Duodenal mucosa (tissue), 2 donors: ENCODE measurements around the gene KRTAP9-1.
"Not testable (repeated sequence)": the region's sequence is repeated elsewhere in the genome, so short reads cannot be mapped to it uniquely, and the experiment has no call there.

Experiments
- H3K27ac ChIP-seq: one replicate; pipeline ENCODE4 v1.7.0; 2013; ENCODE audit warnings: low read depth, low read length
- H3K27me3 ChIP-seq, 2 donors: one replicate each; pipeline ENCODE4 v1.7.0; 2013; ENCODE audit warnings: low read length in 2 of 2, control low read depth in 1 of 2; ENCODE audit not compliant: insufficient read depth in 2 of 2, control insufficient read depth in 1 of 2
- H3K36me3 ChIP-seq, 2 donors: one replicate each; pipeline ENCODE4 v1.7.0; 2013; ENCODE audit warnings: low read length in 2 of 2, control low read depth in 1 of 2; ENCODE audit not compliant: insufficient read depth in 2 of 2, control insufficient read depth in 1 of 2
- H3K4me1 ChIP-seq, 2 donors: one replicate each; pipeline ENCODE4 v1.7.0; 2013; ENCODE audit warnings: low read length in 2 of 2, control low read depth in 1 of 2; ENCODE audit not compliant: insufficient read depth in 2 of 2, control insufficient read depth in 1 of 2
- H3K4me3 ChIP-seq, 2 donors: one replicate each; pipeline ENCODE4 v1.7.0; 2013; ENCODE audit warnings: low read length in 2 of 2, low read depth in 1 of 2
- H3K9ac ChIP-seq, 2 donors: one replicate each; pipeline ENCODE4 v1.7.0; 2013; ENCODE audit warnings: low read length in 2 of 2, low read depth in 1 of 2
- H3K9me3 ChIP-seq, 2 donors: one replicate each; pipeline ENCODE4 v1.7.0; 2013; ENCODE audit warnings: low read length in 2 of 2, control low read depth in 1 of 2; ENCODE audit not compliant: control insufficient read depth in 1 of 2

KRTAP9-1 gene

DNA sequence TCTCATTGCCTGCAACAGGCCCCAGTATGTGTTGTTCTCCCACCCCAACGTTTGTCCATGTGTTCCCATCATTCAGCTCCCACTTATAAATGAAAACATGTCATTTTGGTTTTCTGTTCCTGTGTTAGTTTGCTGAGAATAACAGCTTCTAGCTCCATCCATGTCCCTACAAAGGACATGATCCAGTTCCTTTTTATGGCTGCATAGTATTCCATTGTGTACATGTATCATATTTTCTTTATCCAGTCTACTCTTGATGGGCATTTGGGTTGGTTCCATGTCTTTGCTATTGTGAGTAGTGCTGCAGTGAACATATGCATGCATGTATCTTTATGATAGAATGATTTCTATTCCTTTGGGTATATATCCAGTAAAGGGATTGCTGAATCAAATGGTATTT, 26.0 kb downstream of the KRTAP9-1 start:
- H3K9ac ChIP-seq, result no peak overlapping the region
- no peaks in the 10 kb centered on the region for H3K9me3 ChIP-seq
- peaks cover 0 to 8% of the 10 kb centered on the region in 2 donors for H3K27me3 ChIP-seq
- no peaks in the 10 kb centered on the region for H3K4me1 ChIP-seq
- H3K36me3 ChIP-seq, result no peaks in the 10 kb centered on the region
- H3K27ac ChIP-seq, result no peak overlapping the region
- no peak overlapping the region for H3K4me3 ChIP-seq

GRCh38 chr17:41223821-41224220, 34.1 kb downstream of the KRTAP9-1 start:
- Histone ChIP-seq H3K4me3 (no peak overlapping the region), H3K9me3 (no peaks in the 10 kb centered on the region), H3K27ac (no peak overlapping the region), H3K9ac (no peak overlapping the region), H3K36me3 (no peaks in the 10 kb centered on the region), H3K4me1 (no peaks in the 10 kb centered on the region), H3K27me3 (peaks cover 0 to 6% of the 10 kb centered on the region in 2 donors)

- H3K27ac ChIP-seq, result no peak overlapping the region
- peaks cover 0 to 6% of the 10 kb centered on the region in 2 donors for H3K27me3 ChIP-seq
- H3K9me3 ChIP-seq, result no peaks in the 10 kb centered on the region
- H3K36me3 ChIP-seq, result no peaks in the 10 kb centered on the region
- no peak overlapping the region for H3K9ac ChIP-seq
- no peak overlapping the region for H3K4me3 ChIP-seq
- H3K4me1 ChIP-seq, result no peaks in the 10 kb centered on the region
These were observed 36.4 kb downstream of the KRTAP9-1 start for GRCh38 chr17:41226051-41226450.

- not testable (repeated sequence) for H3K9me3 ChIP-seq, H3K27me3 ChIP-seq, H3K9ac ChIP-seq, H3K4me1 ChIP-seq, H3K4me3 ChIP-seq, H3K36me3 ChIP-seq, H3K27ac ChIP-seq
These were observed 37.0 kb downstream of the KRTAP9-1 start, which contains the start of gene KRTAP9-2 for GRCh38 chr17:41226598-41227095. Gene KRTAP9-2 (plus strand): TSS chr17:41226648. CDS start chr17:41226655, 7 bp downstream.

DNA sequence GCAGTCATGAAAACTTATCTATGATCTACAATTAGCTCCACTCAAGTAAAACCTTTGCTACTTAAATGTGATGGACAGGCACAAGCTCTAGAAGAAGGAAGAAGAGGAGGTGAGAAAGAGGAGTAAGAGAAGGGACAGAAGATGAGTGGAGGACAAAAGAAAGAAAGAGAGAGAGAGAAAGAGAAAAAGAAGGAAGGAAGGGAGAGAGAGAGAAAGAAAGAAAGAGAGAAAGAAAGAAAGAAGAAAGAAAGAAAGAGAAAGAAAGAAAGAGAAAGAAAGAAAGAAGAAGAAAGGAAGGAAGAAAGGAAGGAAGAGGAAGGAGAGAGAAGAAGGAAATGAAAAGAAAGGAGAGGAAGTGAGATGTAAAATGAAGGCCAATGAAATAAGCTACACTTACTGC, 40.4 kb downstream of the KRTAP9-1 start:
- Histone ChIP-seq H3K4me1 (no peaks in the 10 kb centered on the region), H3K9ac (no peak overlapping the region), H3K4me3 (no peak overlapping the region), H3K36me3 (no peaks in the 10 kb centered on the region), H3K9me3 (no peaks in the 10 kb centered on the region), H3K27me3 (peaks cover 6 to 17% of the 10 kb centered on the region in 2 donors), H3K27ac (no peak overlapping the region)

- Histone ChIP-seq H3K27me3 (peaks cover 6 to 17% of the 10 kb centered on the region in 2 donors), H3K9me3 (no peaks in the 10 kb centered on the region), H3K27ac (no peak overlapping the region), H3K9ac (no peak overlapping the region), H3K4me1 (no peaks in the 10 kb centered on the region), H3K36me3 (no peaks in the 10 kb centered on the region), H3K4me3 (no peak overlapping the region)
These were observed 42.0 kb downstream of the KRTAP9-1 start for GRCh38 chr17:41231731-41232130.

GRCh38 chr17:41232399-41233105, 42.9 kb downstream of the KRTAP9-1 start, which contains the start of gene KRTAP9-3:
Gene KRTAP9-3 (plus strand): TSS chr17:41232449. CDS start chr17:41232502, 53 bp downstream.
- peaks cover 6 to 17% of the 10 kb centered on the region in 2 donors for H3K27me3 ChIP-seq
- not testable (repeated sequence) for H3K9me3 ChIP-seq

DNA sequence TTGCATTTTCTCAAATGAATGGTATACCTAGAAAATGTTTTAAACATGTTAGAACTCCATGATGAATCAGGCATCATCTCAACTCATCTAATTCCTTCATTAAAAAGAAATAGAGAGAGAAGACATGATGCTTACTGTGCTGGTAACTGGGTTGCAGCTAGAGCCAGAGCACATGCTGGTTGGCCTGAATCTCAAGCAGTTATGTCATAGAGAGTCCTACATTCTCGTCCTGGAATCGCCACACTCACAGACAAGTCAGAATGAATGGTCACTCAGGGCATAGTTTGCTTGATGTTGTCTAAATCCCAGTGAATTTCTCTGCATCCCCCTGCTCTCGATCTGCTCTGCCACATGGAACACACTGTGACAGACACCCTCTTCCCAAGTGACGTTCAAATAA, 47.4 kb downstream of the KRTAP9-1 start:
- not testable (repeated sequence) for H3K27ac ChIP-seq, H3K4me1 ChIP-seq, H3K9me3 ChIP-seq, H3K36me3 ChIP-seq, H3K4me3 ChIP-seq, H3K9ac ChIP-seq
- peaks cover 5 to 14% of the 10 kb centered on the region in 2 donors for H3K27me3 ChIP-seq

More at GRCh38 chr17:41232399-41233105, 42.9 kb downstream of the KRTAP9-1 start, which contains the start of gene KRTAP9-3:
- H3K27ac ChIP-seq, H3K36me3 ChIP-seq, H3K4me3 ChIP-seq, H3K9ac ChIP-seq, H3K4me1 ChIP-seq: not testable (repeated sequence)

DNA sequence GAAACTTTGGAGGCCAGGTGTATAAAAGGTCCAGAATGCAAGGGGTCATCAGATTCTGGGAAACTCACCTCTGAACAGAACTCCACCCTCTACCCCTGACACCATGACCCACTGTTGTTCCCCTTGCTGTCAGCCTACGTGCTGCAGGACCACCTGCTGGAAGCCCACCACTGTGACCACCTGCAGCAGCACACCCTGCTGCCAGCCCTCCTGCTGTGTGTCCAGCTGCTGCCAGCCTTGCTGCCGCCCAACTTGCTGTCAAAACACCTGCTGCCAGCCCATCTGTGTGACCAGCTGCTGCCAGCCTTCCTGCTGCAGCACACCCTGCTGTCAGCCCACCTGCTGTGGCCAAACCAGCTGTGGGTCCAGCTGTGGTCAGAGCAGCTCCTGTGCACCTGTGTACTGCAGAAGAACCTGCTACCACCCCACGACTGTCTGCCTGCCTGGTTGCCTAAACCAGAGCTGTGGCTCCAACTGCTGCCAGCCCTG, 48.3 kb downstream of the KRTAP9-1 start, which contains the start of gene KRTAP9-8:
Gene KRTAP9-8 (plus strand): TSS at position 51 of the 489 bp plus-strand sequence. CDS start 53 bp downstream, at position 104.
- not testable (repeated sequence) for H3K4me3 ChIP-seq, H3K9me3 ChIP-seq, H3K4me1 ChIP-seq, H3K27ac ChIP-seq, H3K9ac ChIP-seq, H3K27me3 ChIP-seq, H3K36me3 ChIP-seq
